Left forelimb (tissue), 1 donor: ENCODE measurements around the gene SLC6A9.

ENCODE experiments used
- DNase-seq: peaks from one replicate; pipeline ENCODE4 v3.0.0-alpha.2; 2018; ENCODE audit warnings: low spot score

SLC6A9 gene

DNA sequence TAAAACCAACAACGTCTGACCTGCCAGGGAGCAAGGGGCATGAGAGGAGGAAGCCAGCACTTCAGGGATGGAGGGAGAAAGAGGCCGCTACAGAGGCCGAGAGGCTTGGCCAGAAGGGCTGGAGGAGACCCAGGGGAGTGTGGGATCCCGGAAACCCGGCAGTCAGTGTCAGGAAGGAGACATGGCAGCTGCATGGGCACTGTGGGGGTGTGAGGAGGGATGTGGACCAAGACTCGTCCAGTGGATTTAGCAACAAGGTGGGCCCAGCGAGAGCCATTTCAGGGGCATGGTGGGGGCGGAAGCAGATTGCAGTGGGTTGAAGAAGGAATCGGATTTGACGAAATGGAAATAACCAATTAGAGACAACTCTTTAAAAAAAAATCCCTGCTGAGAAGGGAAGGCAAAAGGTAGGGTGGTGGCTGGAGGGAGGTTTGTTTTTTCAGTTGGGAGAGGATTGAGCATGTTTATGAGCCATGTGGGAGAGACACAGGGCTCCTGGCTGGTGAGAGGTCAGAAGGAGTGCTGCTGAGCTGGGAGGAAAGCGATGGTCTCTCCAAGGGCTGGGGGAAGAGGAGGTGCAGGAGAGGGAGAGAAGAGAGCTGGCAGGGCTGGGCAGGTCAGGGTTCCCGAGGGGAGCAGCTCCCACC is 47.9 kb downstream of the SLC6A9 start:
- no peak for DNase-seq

DNA sequence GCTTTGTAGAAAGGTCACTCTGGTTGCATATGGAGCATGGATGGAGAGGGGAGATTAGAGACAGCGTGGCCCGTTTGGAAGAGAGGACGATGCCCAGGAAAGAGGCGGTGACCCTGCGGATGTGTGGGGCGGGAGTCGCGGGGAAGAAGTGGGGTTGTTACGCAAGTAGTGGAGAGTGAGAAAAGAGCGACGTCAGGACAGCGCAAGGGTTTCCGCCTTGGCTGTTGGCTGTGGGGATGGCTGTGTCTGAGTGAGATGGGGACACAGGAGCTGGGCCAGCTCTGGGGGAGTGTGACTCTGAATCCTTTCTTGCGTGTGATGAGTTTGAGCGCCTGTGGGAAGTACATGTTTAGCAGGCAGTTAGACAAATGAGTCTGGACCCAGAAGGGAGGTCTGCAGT is 48.5 kb downstream of the SLC6A9 start:
- DNase-seq = no peak

DNA sequence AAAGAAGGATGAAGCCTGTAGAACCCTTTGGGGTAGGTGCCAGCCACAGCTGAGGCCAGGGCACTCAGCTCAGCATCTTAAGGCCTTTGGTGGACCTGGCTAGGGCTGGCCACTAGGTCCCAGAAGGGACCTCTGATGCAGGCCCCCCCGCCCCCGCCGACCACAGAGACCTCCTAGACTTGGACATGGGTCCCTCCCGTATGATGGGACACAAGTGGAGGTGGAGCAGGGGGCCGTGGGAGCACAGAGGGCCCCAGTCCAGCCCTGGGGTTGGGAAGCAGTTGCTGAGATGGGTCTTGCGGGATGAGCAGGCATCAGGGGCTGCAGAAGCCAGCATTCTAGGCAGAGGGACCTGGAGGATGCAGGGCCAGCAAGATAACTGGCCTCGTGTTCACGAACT is 49.0 kb downstream of the SLC6A9 start:
- no peak for DNase-seq

DNA sequence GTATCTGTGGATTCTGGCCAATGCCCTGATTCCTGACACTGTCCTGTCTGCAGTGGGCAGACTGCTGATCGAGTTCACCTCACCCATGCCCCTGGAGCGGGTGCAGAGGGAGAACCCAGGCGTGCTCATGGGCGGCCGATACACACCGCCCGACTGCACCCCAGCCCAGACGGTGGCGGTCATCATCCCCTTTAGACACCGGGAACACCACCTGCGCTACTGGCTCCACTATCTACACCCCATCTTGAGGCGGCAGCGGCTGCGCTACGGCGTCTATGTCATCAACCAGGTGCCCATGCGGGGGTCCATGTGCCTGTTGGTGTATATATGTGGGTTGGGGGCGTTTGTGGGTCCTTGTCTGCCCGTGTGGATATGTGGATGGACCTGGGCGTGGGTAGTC is 49.6 kb downstream of the SLC6A9 start:
- DNase-seq = no peak

DNA sequence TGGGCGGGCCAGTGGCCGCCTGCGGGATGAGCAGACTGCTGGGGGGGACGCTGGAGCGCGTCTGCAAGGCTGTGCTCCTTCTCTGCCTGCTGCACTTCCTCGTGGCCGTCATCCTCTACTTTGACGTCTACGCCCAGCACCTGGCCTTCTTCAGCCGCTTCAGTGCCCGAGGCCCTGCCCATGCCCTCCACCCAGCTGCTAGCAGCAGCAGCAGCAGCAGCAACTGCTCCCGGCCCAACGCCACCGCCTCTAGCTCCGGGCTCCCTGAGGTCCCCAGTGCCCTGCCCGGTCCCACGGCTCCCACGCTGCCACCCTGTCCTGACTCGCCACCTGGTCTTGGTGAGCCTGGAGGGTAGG is 50.1 kb downstream of the SLC6A9 start:
- no peak for DNase-seq

DNA sequence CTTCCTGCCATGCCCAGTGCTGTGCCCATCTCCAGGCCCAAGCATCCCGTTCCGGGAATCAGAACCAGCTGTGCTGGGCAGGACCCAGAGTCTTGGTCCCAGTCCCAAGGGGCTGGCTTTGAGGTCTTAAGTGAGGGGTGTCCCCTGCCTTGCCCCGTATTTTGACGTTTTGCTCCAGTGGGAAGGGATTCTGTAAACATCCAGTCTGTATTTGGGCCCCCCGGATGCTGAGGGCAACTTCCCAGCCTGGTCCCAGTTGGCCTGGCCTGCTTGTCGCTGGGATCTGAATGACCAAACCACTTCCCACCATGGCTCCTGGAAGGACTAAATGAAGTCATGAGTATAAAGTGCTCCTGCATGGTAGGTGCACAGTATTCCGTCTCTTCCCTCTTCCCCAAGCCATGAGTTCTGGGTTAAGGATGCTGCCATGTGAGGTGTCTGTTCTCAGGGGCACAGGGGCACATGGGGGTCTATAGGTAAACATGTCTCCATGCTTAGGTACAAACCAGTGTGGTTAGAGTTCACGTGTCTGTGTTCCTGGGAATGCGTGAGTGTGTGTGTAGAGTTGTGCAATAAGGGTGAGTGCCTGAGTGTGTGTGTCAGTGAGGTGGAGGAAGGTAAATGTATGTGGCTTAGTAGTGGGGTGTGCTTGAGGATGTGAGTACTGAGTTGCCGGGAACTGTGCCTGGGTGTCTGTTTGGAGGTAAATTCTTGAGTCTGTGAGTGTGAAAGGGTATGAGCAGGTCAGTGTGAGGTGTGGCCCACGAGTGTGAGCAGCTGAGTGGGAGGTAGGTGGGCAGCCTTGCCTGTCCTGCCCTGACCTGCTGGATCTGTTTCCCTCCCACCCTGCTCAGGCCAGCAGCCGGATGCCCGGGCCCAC is 50.8 kb downstream of the SLC6A9 start:
- no peak for DNase-seq

DNA sequence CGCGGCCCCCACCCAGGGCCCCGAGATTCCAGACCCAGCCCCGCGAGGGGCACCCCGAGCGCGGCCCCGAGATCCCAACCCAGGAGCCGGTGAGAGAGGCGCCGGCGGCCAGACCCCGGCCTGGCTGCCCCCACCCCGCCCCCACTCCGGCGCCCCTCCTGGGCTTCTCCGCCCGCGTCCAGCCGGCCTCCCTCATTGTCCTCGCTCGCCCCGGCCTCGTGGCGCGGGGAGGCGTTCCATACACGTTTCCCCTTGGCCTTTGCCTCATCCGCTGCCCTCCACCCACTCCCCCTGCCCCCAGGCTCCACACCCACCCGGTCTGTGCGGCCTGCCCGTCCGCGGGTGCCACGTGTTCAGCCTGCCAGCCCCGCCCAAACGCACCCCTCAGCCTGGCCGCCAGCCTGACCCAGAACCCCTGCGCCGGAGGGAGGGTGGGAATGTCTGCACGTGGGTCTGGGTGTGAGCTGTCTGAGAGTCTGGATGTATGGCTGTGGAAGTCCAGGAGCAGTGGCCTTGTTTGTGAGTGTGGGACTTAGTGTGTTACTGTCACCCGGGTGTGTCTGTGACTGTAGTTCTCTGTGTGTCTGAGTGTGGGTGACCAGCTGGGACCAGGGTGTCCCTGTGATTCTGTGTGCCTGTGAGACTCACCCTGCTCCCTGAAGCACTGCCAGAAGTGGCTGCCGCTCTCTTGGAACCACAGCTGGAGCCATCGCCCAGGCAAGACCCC is 51.6 kb downstream of the SLC6A9 start:
- DNase-seq = peak; percentile 76

DNA sequence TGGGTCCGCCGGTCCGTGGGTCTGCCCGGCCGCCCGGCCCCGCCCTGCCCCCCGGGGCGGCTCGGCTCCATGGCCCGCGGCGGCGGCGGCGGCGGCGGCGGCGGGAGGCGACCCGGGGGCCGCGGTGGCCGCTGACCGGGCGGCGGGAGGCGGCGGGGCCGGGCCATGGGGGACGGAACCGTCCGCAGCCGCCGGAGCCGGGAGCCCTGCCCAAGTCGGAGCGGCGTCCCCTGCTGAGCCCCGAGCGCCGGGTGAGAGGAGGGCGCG is 52.1 kb downstream of the SLC6A9 start:
- no peak for DNase-seq

DNA sequence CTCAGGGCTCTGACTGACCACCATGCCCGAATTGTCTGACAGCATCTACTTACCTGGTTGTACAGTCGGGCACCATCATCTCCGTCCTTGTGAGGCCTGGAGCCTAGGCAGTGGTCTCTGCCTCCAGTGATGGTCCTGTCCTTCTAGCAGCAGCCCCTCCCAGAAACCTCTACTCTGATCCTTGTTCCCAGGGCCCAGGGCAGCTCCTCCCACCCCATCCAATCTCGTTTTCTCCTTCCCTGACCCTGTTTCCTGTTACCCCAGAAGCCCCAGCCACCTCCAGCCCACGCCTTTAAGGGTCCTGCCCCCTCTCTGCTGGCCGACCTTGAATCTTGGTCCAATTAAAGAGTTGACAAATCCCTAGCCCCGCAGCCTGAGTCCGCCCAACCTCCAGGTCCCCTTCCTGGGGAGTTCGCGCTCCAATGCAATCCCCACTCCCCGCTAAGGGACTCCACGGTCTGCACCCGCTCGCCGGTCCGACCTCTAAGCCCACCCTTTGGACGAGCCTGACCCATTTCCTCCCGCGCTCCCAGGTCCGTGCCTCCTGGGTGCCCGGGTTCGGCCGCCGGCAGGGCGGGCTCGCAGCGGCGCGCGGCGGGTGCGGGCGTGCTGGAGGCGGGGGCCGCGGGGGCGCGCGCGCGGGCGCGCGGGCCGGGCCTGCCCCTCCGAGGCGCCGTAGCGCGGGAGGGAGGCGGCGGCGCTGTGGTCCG is 52.6 kb downstream of the SLC6A9 start, which contains the start of gene B4GALT2:
B4GALT2 (plus strand) TSS at position 660 of the 710 bp plus-strand sequence. CDS start 1,951 bp downstream, outside the sequence.
- DNase-seq = no peak

DNA sequence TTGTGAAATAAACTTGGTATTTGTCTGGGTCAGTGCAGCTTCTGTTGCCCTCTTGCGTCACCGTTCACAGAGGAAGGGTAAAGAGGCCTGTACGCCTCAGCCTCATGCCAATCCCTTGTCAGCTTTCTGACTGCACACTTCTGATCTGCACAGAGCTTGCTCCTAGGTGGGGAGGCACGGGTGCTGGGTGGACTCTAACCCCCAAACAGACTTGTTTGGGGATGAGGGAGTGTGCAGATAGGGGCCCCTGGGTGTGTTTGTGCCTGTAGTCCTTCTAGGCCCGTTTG is 53.1 kb downstream of the SLC6A9 start:
- no peak for DNase-seq

DNA sequence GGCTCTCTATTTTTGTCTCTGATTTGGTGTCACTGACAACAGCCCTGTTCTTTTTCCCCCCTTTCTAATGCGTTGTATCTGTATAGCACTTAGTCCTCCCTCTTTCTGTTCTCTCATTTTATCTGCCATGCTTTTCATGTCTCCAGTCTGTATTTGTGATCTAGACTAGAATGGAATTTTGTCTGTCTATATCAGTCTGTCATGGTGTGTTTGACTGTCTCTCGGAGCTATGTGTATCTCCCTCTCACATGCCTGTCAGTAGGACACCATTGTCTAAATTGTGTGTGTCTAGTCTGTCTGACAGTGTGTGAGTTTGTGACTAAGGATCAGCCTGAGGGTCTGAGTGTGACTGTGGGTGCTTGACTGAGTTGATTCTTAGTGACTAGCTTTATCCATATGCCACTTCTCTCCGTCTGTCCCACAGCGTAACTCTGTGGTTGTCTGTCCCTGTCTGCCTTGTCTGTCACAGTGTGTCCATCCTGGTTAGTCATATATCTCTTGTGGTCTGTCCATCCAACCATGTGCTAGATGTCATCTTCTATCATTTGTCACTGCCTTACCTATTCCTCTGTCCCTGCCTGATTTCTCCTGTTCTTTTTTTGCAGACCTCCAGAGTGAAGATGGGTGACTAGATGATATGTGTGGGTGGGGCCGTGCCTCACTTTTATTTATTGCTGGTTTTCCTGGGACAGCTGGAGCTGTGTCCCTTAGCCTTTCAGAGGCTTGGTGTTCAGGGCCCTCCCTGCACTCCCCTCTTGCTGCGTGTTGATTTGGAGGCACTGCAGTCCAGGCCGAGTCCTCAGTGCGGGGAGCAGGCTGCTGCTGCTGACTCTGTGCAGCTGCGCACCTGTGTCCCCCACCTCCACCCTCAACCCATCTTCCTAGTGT is 53.6 kb downstream of the SLC6A9 start:
- DNase-seq = no peak

DNA sequence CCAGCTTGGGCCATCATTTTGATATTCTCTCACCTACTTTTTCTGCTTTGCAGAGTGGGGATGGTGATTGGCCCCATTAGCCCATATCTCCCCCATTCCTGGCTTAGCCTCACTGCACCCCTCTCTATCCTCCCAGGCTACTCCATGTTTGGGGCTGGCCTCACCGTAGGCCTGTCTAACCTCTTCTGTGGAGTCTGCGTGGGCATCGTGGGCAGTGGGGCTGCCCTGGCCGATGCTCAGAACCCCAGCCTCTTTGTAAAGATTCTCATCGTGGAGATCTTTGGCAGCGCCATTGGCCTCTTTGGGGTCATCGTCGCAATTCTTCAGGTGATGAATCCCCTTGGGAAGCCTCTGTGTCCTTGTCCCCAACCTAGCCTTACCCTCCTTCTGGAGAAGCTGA is 54.4 kb downstream of the SLC6A9 start:
- DNase-seq = no peak

DNA sequence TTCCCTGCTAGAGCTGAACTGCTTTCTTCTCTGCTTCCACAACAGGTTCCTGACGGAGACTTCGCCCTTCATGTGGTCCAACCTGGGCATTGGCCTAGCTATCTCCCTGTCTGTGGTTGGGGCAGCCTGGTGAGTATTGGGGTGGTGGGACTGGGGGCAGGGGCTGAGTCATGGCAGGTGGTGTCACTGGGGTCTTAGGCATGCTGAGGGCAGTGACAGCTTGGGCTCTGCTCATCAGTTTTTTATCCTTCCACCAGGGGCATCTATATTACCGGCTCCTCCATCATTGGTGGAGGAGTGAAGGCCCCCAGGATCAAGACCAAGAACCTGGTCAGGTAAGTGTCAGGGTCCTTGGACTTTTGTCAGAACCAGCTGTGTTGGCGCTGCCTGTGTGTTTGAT is 55.2 kb downstream of the SLC6A9 start:
- DNase-seq = no peak

DNA sequence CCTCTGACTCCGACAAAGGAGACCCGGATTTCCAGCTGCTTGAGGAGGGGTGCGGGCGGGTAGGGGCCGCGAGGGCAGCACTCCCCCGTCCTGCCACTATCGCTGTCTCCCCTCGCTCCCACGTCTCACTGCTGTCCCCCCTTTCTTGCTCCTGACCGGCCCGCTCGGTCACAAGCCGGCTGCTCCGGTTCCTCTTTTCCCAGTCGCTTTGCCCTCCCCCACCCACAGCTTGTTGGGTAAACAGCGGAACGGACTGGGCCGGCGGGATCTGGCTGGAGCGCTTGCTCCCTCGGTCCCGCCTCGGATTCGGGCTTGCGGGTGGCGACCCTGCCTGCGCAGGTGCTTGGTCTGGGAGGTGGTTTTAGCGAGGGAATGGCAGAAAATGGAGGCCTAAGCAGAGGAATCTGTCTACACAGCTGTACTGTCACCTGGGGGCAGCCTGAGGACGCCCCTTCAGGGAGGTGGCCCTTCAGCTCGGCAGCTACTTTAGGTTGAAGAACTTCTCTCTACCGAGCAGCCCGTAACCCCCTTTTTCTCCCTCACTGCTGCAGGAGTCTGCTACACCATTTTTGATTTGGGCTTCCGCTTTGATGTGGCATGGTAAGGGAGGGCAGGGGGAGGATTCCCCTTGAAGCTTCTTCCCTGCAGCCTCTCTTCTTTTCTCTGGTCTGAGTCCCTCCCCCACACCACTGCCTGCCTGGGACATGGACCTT is 55.9 kb downstream of the SLC6A9 start:
- DNase-seq = no peak

DNA sequence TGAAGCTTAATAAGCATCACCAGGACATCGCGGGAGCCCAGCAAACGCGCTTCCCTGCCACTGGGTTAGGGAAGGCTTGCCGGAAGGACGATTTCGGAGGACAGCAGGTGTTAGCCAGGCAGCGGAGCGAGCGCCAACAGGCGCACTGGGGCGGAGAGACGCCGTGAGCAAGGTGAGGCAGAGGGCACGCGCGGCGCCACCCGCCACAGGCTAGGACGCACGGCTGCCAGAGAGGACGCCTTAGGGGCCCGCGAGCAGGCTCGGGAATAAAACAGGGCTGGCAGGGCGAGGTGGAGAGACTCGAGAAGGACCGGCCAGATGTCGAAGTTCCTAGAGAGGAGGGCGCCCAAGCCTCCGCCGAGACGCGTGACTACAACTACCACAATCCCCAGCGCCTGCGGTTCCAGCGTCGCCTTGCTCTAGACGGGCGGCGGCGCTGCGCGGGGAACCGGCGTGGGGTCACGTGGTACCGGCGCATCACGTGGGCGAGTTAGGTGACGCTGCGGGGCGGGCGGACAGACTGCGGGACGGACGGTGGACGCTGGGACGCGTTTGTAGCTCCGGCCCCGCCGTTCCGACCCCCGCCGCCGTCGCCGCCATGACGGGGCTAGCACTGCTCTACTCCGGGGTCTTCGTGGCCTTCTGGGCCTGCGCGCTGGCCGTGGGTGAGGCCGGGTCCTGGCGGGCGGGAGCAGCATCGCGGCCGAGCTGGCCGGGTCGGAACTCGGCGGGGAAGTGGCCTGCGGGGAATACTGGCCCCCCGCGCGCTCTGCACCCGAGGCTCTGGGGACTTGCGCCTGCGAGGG is 56.6 kb downstream of the SLC6A9 start, which contains the start of gene ATP6V0B:
ATP6V0B (plus strand) TSS at position 518 of the 806 bp plus-strand sequence; CDS start at position 599, 81 bp downstream.
- peak; percentile 95 for DNase-seq

DNA sequence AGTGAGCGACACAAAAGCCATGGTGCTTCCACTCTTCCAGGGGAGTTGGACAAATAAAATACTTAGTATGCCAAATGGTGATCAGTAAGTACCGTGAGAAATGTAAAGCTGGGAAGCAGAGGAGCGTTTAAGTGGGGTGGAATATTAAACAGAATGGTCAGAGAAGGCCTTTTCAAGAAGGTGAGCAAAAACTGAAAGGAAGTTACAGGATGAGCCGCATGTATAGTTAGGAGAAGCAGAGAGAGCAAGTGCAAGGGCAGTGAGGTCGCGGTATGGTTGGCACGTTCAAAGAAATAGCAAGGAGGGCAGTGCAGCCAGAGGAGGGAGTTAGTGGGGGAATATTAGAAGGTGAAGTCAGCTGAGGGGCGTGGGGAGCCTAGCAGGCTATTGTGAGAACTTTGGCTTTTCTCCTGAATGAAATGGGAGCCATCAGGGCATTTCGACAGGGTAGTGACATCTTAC is 57.2 kb downstream of the SLC6A9 start:
- no peak for DNase-seq

DNA sequence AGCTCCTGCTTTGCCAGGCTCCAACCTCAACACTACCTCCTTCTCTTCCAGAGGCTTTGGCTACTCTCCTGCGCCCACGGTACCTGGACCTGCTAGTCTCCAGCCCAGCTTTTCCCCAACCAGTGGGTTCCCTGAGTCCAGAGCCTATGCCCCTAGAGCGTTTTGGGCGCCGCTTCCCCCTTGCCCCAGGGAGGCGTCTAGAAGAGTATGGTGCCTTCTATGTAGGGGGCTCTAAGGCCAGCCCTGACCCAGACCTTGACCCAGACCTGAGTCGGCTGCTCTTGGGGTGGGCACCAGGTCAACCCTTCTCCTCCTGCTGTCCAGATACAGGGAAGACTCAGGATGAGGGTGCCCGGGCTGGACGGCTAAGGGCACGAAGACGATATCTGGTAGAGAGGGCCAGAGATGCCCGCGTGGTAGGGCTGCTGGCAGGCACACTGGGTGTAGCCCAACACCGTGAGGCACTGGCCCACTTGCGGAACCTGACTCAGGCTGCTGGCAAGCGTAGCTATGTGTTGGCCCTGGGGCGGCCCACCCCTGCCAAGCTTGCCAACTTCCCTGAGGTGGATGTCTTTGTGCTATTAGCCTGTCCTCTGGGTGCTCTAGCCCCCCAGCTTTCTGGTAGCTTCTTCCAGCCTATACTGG is 59.8 kb downstream of the SLC6A9 start:
- no peak for DNase-seq

DNA sequence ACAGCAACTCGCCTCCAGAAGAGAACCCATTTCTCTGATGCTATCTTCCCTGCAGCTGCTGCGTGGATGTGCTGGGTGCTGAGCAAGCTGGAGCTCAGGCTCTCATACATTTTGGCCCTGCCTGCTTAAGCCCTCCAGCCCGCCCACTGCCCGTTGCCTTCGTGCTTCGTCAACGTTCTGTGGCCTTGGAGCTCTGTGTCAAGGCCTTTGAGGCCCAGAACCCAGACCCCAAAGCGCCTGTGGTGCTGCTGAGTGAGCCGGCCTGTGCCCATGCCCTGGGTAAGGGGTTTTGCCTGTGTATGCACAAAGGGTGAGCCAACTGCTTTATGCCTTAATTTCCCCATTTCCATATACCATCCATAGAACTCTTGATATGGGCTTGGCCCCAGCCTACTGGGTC is 60.4 kb downstream of the SLC6A9 start:
- no peak for DNase-seq

DNA sequence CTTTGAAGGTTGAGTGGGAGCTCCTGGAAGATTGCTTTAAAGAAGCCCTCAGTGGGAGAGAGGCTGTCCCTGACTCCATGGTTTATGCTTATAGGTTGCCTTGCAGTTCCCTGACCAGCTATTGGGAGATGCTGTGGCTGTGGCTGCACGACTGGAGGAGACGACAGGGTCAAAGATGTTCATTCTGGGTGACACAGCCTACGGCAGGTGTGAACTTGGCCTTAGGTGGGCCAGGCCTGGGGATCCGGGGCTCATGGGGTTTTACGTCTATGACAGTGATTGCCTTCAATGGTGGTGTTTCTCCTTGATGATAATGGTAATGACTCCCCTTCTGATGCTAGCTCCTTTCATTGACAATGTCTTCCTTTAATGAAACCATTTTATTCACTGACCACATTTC is 60.8 kb downstream of the SLC6A9 start:
- DNase-seq = no peak
